GM20431 (cell line): Measurements from ENCODE around the gene CLDN34.

Source experiments
- in situ Hi-C: fragments of 300-500 bp; cut with MseI, MboI; formaldehyde crosslinking; loops from one replicate; pipeline ENCODE4 v1.15.0; 2020; ENCODE audit warnings: low sequenced_read_pairs; ENCODE audit not compliant: unreplicated experiment

CLDN34 gene

GRCh38 chrX:9966775-9967408, at the start of gene CLDN34:
Gene CLDN34 (plus strand): TSS chrX:9967358. CDS start chrX:9967358, 0 bp downstream.
- in situ Hi-C loops = no loop called here

DNA sequence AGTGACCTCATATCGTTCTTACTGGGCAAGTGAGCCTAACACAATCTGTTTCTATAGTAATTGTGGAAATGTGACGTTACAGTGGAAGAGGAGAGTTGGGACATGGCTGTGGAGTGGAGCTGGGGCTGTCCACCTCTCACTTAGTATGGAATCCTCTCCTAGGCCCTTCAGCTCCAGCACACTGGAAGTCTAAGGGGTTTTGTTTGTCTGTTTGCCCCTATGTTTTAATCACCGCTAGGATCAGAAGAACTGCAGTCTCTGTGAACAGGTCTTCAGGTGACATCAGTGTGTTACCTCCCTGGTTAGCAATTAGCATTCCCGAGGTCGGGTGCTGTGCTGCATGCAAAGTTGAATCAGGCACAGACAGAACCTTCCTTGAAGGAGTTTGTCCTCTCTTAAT, 49.3 kb upstream of the CLDN34 start:
- in situ Hi-C loops = no loop called here

- in situ Hi-C loops = no loop called here
Observed at GRCh38 chrX:9919632-9920172, 47.5 kb upstream of the CLDN34 start.

GRCh38 chrX:9921407-9921806, 45.8 kb upstream of the CLDN34 start:
- in situ Hi-C loops = no loop called here

DNA sequence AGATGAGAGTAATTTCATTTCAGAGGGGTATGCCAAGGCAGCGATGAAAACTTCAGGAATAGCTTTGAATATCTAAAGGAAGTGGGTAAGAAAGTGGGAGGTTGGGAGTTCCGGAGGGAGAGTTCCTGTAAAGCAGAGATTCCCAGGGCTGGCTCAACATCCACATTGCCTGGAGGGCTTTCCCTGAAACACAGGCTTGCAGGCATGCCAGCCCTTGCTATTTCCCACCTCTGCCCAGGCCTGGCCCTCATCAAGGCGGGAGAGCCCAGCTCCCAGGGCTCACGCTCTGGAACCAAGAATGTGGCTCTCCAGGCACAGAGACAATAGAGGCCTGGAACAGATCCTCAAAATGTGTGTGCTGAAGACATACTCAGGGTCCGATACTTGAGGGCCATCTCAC, 43.8 kb upstream of the CLDN34 start:
- in situ Hi-C loops = no loop called here

DNA sequence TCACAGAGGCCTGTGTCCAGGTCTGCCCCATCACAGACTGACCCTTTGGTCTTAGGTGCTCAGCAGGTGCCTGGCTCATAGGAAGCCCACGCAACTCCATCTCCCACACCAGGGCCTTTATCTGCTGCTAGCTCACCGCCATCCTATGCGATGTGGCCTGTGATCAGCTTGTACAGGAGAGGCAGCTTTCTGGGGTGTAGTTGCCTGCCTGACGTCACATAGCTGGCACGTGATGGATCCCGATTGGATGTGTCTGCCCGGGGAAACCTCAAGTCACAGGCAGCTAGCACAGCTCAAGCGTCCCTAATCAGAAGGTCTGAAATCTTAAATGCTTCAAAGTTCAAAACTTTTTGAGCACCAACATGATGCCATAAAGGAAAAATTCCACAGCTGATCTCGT, 41.2 kb upstream of the CLDN34 start:
- in situ Hi-C loops = no loop called here

DNA sequence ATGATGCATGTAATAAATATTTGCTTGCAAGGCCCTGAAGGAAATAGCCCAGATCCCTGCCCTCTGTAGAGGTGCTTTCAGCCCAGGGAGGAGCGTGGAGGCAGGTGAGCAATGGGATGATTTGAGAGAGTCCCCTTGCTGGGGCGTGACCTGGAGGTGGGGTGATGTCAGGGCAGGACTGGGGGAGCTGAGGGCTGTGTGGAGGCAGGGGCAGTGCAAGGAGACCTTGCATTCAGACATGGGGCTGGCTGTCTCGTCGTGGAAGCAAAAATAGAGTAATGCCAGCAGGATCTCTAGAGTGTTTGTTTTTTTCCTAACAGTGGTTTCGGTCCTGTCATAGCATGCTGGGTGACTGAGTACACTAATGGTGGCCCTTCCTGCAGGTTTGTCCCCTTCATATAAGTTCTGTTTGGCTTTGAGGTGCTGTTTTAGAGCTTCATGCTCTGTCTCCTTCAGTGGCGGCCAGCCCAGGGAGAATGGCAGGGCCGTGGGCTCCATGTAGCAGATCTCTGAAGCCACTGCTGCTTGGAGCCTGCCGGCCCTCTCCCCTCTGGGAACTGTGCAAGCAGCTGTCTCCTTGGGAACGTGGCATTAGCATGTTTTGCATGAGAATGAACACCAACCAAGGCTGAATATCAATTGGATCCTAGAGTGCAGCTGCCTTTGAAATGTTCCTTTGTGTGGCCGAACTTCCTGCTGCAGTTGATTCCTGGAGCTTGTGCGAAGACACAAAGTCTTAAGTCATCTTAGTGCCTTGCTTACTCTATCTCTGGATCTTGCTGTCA, 39.3 kb upstream of the CLDN34 start:
- in situ Hi-C loops = no loop called here

DNA sequence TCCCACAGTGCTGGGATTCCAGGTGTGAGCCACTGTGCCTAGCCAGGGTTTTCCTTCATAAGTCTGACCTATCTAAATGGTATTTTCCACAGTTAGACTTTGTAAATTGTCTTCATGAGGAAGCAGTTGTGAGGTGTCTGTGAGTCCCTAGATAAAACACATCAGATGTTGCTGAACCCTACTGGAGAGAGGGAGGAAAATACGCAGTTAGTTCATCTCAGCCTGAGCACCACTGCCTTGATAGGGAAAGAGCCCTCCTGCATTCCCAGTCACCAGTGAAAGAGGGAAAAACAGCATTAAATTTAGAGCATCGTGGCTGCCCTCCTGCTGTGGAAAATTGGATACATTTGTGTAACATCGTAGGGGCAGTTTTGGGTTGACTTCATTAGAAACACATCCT, 31.7 kb upstream of the CLDN34 start:
- in situ Hi-C loops = no loop called here

GRCh38 chrX:9937761-9938160, 29.4 kb upstream of the CLDN34 start:
- in situ Hi-C loops = no loop called here

DNA sequence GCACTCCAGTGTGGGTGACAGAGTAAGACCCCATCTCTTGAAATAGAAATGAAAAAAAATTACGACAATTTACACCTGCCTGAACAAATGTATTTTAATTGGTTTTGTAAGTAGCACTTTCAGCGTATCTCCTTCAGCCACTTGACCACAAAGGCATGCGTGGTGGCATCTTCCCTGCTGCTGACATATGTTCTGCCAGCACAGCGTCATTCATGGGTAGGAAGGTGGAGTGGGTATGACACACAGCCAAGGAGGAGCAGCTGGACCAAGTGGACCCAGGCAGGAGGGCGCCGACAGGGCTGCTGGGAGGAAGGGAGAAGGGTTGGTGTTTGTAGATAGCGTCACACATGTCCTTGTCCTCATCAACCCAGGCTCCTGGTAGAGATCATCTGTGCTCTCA, 28.6 kb upstream of the CLDN34 start:
- in situ Hi-C loops = no loop called here

DNA sequence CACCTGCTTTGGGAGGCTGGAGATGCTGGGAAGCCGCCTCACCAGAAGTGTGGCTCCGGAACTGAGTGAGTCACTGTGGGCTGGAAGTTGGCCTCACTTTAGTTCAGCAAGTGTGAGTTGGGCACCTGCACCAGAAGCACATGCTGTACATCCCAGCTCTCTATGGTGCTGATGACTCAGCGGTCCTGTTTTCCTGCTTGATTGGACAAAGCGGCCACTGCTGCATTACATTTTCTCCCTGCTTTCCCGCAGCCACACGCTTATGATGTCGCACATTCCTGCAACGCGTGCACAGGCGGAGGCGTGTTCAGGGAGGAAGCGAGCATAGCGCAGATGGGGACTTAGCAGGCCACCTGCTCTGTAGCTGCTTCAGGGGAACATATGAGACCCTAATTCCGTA, 26.7 kb upstream of the CLDN34 start:
- in situ Hi-C loops = no loop called here

GRCh38 chrX:9942086-9942485, 25.1 kb upstream of the CLDN34 start:
- in situ Hi-C loops = no loop called here

DNA sequence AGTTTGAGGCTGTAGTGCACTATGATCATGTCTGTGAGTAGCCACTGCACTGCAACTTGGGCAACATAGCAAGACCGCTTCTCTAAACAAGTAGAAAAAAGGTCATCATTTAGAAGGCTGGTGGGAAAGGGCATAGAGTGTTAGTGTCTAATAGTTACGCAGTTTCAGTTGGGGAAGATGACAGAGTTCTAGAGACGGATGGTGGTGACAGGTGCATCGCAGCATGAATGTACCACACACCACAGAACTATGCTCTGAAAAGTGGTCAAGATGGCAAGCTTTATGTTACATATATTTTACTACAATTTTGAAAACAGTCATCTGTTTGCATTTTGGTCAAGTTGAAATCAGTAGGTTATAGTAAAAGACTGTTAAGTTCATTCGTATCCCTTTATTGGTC, 23.7 kb upstream of the CLDN34 start:
- in situ Hi-C loops = no loop called here

DNA sequence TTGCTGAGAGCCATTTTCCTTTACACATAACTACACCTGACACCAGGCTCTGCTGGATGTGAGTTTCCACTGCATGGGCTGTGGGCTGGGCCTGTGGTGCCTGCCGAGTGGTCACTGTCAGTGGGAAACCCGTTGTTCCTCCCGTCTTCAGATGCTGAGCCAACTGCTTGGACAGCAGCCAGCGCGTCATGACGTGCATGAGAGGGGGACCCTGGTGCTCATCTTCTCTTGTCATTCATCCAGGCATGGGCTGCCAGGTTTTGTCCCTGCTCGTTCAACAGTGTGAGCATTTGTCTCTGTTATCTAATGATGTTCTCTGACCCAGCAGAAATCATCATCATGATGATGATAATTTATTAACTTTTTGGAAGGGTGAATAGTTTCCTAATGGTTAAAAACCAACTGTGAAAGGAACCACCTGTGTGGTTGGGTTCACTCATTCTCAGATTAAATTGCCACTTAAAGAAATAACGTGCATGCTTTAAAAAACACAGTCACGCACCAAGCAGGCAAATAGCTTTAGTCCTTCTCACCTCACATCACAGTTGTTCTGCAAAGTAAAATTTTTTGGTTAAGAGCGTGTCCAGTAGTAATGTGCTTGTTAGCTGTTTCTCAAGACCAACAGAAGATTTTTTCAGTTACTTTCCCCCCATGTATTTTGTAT, 19.9 kb upstream of the CLDN34 start:
- in situ Hi-C loops = no loop called here

DNA sequence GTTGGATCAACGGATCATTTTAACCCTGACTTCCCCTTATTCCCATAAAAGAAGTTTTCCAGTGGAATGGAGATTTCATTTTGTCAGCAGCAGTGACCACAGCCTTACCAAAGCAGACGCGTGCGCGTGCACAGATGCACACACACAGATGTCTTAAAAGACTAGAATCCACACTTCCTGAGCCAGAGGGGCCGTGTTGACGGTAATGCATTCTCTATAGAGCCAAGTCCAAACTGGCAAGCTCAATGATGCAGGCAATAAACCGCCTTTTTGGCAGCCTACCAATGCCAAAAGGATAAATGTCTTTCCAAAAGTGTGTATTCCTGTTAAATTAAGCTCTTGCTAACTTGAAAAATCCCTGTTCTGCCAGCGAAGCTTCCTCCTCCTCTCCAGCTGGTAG, 18.8 kb upstream of the CLDN34 start:
- in situ Hi-C loops = no loop called here

DNA sequence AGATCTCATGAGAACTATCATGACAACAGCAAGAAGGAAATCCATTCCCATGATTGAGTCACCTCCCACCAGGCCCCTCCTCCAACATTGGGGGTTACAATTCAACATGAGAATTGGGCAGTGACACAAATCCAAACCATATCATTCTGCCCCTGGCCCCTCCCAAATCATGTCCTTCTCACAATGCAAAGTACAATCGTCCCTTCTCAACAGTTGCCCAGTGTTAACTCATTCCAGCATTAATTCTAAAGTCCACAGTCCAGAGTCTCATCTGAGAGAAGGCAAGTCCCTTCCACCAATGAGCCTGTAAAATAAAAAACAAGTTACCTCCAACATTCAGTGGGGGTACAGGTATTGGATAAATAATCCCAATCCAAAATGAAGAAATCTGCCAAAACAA, 14.9 kb upstream of the CLDN34 start:
- in situ Hi-C loops = no loop called here

DNA sequence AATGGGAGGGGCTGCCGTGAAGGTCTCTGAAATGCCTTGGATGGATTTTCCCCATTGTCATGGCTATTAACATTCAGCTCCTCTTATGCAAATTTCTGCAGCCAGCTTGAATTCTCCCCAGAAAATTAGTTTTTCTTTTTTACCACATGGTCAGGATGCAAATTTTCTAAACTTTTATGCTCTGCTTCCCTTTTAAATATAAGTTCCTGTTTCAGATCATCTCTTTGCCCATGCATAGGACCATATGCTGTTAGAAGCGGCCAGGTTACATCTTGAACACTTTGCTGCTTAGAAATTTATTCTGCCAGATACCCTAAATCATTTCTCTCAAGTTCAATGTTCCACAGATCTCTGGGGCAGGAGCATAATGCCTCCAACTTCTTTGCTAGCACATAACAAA, 13.8 kb upstream of the CLDN34 start:
- in situ Hi-C loops = no loop called here

DNA sequence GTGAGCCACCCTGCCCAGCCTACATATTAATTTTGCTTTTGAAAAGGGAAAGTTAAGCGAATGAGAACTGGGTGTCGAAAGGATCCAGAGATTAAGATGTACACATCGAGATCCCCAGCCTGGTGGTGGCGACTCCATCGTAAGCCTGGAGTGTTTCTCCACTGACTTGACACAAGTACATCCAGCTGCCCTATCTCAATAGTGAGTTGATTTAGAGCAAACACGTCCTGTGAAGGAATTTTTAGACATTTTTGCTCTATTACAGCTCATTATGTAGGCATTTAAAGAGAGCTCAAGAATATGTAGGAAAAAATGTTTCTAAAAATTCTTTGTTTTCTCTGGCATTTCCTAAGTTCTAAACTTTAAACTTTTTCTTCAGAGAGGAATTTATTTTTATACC, 11.7 kb upstream of the CLDN34 start:
- in situ Hi-C loops = no loop called here

DNA sequence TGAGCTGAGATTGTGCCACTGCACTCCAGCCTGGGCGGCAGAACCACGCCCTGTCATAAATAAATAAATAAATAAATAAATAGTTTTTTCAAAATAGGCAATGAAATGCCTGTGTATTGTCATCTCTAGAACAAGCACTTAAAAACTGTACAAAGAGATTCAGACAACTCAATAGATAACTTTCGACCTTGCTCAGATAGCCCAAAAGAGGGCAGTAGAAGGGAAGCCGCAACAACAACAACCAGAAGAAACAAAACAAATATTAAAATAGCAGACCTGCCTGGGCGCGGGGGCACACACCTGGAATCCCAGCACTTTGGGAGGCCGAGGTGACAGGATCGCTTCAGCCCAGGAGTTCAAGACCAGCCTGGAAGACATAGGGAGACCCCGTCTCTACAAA, 9.4 kb upstream of the CLDN34 start:
- in situ Hi-C loops = no loop called here

GRCh38 chrX:9958183-9958582, 9.0 kb upstream of the CLDN34 start:
- in situ Hi-C loops = no loop called here

- in situ Hi-C loops = no loop called here
Observed at GRCh38 chrX:9961750-9962149, 5.4 kb upstream of the CLDN34 start.
